HG02588 (cell line): ENCODE results near the gene SPANXB1.
"Not testable (repeated sequence)": the region's sequence is repeated elsewhere in the genome, so short reads cannot be mapped to it uniquely, and the experiment has no call there.

Source experiments
- ATAC-seq: cut with Tn5 transposase; IDR thresholded peaks from one replicate; pipeline ENCODE4 v1.9.1; 2021; ENCODE audit warnings: mild to moderate bottlenecking, moderate library complexity; ENCODE audit not compliant: unreplicated experiment

Gene SPANXB1, protein sequence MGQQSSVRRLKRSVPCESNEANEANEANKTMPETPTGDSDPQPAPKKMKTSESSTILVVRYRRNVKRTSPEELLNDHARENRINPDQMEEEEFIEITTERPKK

DNA sequence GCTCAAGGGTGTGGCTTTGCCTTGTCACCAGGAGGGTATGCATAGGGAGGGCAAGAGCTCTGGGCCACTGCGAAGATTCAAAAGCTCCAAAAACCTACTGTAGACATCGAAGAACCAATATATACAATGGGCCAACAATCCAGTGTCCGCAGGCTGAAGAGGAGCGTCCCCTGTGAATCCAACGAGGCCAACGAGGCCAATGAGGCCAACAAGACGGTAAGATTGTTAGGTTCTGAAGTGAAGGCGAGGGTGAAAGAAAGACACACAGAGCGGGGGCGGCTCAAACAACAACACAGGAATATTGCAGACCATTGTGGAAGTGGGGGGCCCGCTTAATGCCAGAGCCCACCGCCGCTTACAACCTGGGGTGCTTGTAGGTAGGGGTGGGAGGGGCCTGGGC, at the start of gene SPANXB1:
Gene SPANXB1, plus strand, starts transcription at position 27 of the 400 bp plus-strand sequence. Its CDS starts 100 bp downstream, at position 127.
- not testable (repeated sequence) for ATAC-seq

DNA sequence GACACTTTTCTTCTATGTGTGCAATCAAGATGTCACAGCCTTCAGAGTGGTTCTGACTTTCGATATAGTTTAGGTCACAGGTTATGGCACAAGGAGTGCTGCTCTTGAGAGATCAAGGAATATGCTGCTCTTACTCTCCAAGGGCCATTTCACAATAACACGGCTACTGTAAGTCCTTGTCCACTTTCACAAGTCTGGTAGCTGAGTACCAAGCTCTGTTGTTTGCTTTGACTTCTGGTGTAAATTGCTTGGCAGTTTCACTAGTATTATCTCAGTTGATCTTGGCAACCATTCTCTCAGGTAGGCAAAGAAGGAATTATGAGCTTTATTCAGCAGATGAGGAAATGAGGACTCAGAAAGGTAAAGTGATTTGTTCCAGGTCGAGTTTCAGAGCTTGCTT, 35.4 kb upstream of the SPANXB1 start:
- ATAC-seq: no peak

DNA sequence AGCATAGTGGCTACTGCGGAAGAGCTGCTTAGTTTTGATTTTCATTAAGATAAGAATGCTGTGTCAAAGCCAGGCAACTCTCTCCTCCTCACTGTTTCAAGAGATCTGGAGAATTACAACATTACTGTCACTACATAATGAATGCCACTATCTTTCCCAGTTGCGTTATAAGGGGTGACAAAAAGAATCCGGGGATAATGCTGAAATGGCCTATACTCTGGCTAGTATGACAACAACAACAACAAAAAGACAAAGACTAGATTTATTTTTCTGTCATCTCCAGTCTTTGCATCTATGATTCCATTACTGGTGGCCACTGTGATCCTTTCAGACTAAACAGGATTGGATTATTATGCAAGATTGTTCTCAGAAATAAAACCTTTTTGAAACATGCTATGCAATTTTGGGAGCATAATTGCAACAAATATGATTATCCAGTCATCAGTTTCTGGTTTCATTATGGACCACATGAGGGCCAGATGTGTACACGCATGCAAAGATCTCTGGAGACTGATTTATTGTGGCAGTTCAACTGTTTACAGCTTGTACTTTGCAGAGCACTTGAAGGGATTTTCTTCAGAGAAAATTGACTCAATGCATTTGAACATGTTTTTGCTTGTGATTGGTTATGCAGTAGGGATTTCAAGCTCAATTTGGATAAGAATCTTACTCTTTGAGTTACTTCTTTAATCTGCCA, 31.1 kb upstream of the SPANXB1 start:
- ATAC-seq: no peak

DNA sequence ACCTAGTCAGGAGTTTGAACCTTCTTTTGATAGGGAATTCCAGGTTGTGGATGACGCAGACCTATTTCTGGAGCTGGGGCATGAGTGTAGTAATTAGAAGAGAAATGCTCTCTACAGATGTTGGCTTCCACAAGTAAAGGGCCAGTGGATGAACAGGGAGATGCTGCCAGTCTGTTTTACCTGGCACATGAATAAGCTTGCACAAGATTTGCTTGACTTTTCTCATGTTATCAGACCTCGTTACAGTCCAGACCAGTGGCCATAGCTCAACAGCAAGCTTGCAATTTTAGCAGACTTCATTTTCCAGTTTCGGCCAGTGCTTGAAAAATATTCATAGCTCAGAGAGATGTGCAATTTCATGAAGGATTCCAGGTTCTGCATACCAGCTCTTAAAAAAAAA, 26.9 kb upstream of the SPANXB1 start:
- ATAC-seq: no peak

DNA sequence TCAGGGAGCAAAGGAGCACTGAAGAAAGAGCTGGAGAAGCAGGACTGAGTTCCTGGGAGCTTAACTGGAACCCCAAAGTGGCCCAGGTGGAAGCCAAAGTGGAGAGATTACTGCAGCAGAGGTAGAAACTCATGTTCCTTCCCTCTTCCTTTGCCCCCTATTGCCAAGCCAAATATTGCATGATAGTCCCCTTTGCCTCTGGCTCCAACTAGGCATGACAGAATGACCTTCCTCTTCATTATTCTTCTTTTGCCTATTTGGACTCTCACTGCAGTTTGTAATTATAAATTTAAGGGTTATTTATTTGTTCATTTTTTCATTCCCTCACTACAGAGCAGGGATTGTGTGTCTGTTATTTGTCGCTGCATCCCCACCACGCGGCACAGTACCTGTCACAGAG, 22.1 kb upstream of the SPANXB1 start:
- no peak for ATAC-seq

DNA sequence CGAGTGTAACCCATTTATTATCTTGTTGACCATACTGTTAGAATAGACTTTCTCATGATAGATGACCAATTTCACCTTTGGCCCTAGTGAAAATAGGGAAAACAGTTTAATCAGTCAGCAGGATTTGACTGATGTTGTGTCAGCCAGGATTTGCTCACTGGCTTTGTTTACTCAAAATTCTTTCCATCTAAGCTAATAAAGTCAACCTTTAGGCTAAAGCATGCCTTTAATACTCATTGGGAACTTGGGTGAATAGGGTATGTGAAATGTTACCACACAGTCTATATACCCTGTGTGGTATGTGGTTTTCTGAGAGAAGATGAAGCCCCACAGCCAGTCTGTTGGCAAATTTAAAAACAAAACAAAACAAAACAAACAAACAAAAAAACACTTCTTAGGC, 18.7 kb upstream of the SPANXB1 start:
- no peak for ATAC-seq

DNA sequence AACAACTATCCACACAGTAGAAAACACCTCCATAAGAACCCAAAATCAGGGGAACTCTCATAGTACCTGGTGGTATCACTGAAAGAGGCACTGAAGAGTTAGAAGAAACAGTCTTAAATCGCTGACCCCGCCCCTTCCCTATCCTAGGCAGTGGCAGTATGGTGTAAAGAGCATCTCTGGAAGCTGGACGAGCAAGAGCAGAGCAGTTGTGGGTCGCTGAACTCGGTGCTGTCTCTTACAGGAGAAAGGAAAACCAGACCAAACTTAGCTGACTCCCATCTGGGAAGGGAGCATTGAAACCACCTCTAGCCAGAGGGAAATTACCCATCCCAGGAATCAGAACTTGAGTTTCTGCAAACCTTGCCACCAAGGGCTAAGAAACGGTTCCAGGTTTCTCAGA, 2.8 kb downstream of the SPANXB1 start:
- not testable (repeated sequence) for ATAC-seq

DNA sequence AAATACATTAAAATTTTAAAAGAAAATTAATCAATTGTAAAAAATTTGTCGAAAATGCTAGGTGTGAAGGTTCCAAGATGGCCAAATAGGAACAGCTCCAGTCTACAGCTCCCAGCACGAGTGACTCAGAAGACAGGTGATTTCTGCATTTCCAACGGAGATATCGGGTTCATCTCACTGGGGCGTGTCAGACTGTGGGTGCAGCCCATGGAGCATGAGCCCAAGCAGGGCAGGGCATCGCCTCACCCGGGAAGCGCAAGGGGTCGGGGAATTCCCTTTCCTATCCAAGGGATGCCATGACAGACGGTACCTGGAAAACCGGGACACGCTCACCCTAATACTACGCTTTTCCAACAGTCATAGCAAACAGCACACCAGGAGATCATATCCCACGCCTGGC, 41.9 kb downstream of the SPANXB1 start:
- not testable (repeated sequence) for ATAC-seq

DNA sequence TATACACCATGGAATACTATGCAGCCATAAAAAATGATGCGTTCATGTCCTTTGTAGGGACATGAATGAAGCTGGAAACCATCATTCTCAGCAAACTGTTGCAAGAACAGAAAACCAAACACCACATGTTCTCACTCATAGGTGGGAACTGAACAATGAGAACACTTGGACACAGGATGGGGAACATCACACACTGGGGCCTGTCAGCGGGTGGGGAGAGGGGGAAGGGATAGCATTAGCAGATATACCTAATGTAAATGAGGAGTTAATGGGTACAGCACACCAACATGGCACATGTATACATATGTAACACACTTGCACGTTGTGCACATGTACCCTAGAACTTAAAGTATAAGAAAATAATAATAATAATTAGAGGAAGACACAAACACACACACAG, 47.5 kb downstream of the SPANXB1 start:
- not testable (repeated sequence) for ATAC-seq

DNA sequence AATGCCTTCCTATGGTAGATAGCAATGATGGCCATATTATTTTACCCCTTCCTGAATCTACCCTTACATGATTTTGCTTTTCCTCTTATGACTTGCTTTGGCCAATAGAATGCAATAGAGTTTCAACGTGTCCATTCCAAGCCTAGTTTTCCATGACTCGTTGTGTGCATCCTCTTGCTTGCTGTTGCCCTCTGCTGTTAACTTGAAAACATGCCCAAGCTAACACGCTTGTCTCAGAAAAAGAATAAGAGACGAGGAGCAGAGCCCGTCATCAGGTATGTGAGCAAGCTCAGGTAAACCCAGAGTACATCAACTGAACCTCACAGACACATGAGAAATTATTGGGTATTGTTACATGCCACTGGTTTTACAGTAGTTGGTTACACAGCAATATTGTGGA, 49.7 kb downstream of the SPANXB1 start:
- ATAC-seq: not testable (repeated sequence)
